NCI-H2081 treated with DMSO at 0.1 percent for 48 hours (cell line): Measurements from ENCODE around the gene IVD.

Experiments used
- DNase-seq: peaks from one replicate; lab custom pipeline; 2025; lab: John Stamatoyannopoulos, UW

IVD gene

DNA sequence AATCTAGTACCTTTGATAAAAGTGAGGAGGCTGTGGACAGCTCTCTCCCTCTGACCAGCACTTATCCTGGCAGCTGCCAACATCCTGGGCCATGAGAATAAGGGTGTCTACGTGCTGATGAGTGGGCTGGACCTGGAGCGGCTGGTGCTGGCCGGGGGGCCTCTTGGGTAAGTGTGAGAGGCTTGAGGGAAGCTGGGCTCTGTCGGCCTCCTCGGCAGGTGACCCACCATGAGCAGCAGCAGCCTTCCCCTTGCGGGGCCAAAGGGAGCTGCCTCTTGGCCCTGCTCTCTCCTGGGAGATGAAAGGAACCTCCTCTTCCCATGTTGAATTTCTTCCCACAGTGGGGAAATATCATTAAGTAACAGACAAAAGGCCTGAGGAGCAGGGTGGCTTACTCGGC, 9.2 kb downstream of the IVD start:
- no peak for DNase-seq

DNA sequence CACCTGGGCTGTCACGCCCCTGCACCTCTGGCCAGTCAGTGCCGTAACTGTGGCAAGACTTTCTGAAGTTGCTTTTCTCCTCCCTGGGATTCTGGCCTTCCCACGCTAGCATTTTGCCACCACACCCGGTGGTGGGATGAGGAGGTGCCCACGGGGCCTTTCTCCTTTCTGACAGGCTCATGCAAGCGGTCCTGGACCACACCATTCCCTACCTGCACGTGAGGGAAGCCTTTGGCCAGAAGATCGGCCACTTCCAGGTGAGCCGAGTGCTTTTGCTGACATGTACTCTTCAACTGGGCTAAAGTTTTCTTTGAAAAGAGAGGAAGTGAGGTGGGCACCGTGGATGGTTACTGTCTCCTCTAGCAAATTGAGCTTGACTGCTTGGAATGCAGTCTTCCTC, 9.6 kb downstream of the IVD start:
- DNase-seq = no peak

DNA sequence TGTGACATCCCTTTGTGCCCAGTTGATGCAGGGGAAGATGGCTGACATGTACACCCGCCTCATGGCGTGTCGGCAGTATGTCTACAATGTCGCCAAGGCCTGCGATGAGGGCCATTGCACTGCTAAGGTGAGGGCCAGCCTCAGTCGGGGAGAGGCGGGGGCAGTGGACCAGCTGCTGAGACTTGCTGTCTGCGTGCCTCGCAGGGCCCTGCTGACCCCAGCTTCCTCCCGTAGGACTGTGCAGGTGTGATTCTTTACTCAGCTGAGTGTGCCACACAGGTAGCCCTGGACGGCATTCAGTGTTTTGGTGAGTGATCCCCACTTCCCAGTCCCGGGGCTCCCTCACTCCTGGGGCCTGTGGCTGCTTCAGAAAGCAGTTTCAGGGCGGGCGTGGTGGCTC, 10.5 kb downstream of the IVD start:
- DNase-seq = no peak

DNA sequence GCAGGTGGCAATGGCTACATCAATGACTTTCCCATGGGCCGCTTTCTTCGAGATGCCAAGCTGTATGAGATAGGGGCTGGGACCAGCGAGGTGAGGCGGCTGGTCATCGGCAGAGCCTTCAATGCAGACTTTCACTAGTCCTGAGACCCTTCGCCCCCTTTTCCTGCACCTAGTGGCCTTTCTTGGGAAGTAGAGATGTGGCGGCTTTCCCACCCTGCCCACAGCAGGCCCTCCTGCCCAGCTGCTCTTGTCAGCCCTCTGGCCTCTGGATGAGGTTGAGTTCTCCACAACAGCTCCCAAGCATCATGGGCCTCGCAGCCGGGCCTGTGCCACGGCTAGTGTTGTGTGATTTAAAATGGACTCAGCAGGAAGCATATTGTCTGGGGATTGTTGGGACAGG, 12.5 kb downstream of the IVD start:
- DNase-seq = no peak

DNA sequence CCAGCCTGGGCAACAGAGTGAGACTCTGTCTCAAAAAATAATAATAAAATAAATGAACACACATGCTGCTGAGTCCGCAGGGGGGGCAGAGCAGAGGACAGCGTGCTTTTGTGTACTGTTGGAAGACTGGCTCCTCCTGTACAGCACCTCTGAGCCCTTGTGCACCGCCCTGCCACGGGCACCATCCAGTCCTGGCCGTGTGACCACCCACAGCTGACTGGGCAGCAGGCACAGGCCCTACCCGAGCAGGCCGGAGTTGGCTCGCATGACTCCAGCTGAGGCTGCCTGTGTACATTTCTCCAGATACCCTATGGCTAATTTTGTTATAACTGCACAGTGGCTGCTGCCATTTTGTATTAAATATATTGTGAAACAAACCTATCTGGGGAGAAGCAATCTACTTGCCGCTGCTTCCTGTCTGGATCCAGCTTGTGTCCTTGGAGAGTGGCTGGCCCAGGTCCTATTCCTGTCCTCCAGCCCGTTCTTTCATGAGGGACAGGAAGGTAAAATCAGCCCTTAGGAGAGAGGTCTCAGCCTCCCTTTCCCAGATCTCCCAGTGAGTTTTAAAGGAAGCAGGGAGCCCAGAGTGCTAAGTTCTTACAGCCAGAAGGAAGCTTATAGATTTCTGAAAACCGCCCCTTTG, 14.6 kb downstream of the IVD start:
- DNase-seq = no peak

DNA sequence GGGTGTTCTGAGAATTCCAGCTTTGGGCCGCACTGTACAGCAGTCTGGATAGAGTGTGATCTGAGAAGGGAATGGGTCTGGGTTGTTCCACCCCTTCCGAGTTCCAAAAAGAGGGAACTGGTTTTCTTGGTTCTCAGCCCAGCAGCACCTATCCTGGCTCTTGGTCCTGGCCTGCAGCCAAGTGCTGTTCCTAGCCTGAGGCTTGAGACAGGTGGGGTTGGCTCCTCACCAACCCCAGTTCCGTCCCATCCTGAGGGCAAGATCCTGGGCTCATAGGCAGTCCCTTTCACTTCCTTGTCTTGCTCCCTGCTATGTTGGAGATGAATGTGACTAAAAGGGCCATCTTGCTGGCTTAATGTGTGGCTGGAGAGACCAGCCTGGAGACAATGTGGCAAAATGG, 15.2 kb downstream of the IVD start:
- DNase-seq = no peak

DNA sequence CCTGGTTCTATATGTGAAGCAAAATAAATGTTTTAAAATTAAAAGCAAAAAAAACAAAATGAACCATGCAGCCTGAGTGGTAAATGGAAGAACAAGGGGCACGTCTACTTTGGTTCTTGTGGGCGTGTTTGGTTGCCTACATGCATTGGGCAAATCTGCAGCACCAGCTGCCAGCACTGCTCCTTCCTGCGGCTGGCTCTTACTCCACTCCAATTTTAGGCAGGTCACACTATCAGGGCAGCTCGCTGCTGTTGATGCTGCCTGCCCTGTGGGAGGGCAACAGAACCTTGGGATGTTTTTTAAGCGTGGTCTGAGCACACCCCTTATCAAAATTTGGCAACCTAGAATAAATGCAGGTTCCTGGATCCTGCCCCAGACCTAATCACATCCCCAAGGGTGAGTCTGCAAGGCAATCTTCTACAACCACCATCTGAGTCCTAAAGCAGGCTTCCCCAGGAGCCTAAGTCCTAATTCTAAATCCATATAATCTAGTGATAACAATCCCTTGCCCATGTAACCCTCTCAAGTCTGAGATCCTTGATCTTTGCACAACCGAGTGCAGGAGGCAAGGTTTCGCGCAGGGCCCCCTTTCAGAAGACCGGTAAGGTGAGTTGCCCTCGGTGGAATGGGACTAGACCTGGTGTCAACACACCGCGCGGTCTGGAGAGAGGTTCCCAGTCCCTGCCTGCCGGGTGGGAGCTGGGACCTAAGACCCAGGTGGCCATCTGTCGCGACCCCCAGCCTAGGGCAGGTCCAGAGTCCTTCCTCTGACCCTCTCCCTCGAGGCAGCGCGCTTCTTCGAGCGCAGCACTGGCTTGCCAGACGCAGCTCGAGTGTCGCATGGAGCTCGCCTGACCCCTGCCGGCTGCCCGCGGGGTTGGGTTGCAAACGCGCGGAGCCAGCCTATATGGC, 15.9 kb downstream of the IVD start:
- DNase-seq = no peak

DNA sequence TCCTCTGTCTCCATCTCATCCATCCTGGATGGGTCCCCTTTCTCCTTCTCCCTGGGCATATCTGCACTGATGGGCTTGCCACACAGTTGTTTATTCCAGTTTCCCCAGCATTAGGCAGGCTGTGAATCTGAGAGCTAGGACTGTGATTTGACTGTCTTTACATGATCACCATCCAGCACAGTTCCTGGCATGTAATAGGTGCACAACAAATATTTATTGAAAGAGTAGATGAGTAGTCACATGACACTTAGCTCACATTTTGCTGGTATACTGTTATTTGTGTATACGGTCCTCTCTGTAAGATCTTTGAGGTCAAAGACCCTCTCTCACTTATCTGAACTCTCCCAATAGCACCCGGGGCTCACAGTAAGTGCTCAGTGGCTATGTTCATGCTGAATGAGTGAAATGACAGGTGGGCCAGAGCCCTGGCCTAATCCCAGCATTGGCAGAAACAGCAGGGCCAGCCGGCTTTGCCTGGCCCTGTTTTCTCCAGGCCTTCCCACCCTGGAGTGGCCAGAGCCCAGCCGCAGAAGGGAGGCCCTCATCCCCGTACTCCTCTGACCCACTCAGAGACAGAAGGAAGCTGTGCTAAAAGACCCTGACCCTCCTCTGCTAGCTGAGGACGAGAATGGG, 19.0 kb downstream of the IVD start:
- no peak for DNase-seq

DNA sequence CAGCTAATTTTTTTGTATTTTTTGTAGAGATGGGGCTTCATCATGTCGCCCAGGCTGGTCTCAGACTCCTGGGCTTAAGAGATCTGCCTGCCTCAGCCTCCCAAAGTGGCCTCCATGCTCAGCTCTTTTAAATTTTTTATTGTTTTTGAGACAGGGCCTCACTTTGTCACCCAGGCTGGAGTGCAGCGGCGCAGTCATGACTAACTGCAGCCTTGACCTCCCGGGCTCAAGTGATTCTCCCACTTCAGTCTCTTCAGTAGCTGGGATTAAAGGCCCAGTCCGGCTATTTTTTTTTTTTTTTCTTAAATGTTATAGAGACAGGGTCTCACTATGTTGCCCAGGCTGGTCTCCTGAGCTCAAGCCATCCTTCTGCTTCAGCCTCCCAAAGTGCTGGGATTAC, 20.1 kb downstream of the IVD start:
- no peak for DNase-seq

DNA sequence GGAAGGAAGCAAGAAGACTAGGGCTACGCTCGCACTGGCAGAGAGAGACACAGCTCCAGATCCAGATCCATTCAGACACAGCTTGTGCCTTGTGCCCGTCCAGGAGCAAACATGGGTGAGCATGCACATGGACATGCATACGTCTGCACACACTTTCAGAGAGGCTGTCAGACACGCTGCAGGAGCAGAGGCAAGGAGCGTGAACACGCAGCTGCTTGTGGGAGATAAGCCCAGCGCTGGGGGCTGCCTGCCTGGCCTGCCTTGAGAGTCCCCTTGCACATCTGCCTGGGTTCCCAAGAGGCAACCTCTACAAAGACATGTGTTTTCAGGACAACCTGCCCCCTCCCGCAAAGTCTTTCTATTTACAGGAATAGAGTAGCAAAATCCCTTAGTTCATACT, 21.6 kb downstream of the IVD start:
- no peak for DNase-seq

DNA sequence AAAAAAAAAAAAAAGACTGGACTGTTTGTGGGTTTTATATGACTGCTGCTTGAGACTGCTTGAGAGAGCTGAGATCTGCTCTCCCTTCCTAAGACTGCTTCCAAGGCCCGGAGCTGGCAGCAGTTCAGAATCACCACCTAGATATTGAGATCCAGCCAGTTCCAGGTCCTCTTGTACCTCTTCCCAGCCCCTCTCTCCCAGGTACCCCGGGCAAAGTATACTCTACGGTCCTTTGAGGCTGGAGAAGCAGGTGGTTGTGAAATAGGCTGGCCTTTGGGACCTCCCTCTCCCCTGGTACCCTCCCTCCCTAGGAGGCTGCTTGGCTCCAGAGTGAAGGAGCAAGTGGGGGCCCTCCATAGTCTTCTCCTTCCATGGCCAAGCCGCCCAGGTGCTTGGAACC, 22.6 kb downstream of the IVD start:
- no peak for DNase-seq

DNA sequence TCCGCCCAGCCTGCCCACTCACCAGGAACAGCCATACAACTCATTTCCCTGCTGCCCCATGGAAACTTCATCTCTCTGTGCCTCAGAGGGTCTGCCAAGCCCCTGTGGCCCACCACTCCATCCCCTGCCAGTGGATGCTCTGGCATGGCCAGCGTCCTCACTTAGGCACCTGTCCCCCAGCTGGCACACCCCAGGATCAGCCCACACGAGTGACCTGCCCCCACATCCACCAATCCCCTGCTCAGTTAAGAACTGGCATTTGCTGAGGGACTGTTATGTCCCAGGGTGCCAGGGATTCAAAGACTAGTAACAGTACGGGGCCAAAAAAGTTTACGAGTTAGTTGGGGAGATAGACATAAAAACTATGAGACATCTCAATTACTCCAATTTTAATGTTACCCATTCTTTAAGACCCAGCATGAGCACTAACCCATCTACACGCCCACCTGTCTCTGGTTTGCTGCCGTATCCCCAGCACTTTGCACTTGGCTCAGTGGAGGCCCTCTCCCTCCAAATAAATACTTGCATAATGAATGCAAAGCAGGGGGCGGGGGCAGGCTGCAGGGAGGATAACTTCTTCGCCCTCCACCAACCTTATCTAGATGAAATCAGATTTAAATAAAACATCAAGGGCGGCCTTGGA, 23.6 kb downstream of the IVD start:
- no peak for DNase-seq

DNA sequence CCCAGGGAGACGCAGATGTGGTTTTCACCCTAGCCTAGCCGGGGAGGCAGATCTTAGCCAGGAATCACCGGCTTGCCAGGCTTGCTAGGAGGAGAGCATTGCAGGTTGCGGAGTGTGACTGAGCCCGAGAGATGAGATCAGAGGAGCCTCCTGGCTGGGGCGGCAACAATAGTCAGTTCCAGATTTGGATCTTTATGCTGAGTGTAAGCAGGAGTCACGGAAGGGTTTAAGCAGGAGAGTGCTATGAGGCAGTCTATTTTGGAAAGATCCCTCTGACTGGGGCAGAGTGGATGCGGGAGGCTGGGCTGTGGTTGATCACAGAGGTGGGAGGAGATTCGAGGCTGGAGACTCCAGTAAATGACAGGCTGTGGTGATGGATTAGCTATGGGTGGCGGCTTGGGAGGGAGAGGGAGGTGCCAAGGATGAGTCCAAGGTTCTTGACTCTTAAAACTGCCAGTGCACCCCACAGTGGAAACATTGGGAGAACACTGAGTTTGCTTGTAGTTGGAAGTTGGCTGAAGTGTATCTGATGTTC, 24.7 kb downstream of the IVD start:
- no peak for DNase-seq

DNA sequence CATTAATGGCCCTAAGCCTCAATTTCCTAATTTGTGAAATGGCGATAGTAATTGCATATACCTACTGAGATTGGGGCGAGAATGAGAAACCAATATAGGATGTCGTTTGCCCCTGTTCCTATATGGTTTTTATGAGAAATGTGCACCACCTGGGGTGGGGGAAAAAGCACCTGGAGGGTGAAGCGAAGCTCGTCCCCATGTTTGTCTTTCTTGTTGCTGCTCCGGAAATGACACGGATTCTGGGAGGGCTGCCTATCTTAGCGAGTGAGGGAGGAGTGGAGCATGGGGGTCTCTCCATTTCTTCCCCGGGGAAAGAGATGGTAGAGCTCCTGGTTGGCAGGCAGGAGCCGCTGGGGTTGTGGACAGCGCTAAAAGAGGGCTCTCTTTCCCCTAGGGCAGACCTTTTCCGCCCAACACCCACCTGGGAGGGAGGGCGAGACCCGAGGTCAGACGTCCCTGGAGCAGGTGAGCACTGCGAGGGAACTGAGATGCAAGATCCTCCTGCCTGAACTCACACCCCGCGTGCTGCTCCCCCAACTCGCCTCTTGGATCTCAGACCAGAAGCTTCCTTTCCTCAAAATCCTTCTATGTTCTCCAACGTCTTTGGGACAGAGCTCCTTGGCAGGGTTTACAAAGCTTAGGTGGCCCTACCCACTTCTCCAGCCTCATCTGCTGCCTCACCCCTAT, 29.6 kb downstream of the IVD start:
- no peak for DNase-seq

DNA sequence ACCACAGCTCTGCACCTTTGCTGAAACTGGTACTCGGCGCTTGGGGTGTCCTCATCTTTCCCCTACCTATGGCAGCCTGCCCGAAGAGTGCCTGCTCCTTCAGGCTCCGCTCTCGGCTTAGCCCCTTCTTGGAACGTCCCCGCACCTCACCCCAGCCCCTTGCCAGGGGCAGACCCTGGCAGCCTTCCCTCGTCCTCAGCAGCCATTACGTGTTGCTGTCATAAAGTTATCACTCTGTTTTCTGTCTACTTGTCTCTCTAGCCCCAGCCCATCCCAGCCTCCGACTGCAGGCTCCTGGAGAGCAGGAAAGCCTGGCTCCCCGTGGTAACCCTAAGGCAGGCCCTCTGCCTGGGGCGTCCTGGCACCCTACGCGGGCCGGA, 30.1 kb downstream of the IVD start:
- no peak for DNase-seq

DNA sequence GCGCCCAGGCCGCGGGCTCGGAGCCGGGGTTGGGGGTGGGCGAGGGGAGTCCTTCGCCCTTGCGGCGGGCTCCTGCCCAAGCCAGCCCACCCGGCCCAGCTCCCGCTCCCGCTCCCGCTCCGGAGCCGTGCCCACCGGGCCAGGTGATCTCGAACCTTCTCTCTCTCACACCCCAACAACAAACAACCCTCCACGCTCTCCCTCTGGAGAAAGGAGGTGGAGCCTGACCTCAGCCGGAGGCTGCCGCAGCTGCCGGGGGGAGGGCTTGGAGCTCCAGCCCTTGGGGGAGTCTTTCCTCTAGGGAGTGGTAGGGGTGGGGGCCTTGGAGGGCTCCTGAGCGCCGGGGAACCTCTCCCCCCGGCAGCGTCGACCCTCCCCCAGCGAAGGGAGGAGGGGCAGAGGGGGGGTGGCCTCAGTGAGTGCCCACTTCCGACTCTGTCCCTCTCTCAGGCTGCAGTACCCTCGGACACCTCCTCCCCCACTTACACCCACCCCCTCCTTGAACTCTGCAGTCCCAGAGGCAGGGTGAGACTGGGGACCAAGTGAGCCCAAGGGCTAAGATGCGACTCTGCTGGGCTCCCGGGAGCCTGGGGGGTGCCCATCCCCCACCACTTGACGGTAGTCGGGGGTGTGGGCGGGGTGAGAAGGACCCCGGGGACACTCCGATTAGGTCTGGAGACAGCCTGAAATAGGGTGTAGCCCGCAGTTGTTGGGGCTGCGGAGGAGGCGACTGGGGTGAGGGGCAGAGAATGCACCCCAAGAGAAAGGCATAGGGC, 30.7 kb downstream of the IVD start:
- DNase-seq = no peak

DNA sequence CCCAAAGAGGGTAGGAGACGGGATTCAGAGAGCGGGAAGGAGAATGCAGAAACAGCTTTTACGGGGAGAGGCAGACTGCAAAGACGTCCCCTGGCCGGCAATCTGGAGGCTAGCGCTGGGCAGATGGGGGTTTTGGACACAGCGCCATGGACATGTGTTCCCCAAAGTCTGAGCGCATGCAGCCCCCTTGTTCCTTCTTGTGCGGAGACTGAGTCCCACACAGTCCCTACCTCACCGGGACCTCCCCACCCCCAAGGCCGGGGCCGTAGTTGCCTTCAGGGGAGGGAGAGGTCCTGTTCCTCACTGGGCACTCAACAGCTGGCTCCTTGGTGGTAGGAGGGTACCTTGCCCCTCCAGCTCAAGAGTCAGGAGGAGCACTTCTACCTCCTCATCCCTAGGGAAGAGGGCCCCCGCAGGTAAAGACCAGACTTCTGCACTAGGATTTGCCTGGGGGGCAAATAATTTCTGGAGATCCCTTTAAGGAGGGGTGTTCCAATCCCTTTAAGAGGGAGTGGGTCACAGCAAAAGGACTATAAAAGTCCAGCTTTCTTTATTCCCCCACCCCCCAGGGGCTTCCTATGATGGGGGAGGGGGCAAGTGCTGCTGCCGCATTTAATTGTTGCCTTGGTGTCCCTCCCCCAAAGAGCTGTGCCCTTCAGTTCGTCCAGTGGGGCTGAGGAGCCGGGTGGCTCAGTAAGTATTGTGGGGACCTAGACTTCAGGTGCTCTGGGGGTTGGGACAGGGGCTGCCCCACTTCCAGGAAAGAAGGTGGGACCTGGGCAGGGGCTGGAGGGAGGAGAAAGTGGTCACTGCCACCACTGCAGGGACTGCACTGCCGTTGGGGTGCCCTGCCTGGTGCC, 31.5 kb downstream of the IVD start:
- DNase-seq = no peak

DNA sequence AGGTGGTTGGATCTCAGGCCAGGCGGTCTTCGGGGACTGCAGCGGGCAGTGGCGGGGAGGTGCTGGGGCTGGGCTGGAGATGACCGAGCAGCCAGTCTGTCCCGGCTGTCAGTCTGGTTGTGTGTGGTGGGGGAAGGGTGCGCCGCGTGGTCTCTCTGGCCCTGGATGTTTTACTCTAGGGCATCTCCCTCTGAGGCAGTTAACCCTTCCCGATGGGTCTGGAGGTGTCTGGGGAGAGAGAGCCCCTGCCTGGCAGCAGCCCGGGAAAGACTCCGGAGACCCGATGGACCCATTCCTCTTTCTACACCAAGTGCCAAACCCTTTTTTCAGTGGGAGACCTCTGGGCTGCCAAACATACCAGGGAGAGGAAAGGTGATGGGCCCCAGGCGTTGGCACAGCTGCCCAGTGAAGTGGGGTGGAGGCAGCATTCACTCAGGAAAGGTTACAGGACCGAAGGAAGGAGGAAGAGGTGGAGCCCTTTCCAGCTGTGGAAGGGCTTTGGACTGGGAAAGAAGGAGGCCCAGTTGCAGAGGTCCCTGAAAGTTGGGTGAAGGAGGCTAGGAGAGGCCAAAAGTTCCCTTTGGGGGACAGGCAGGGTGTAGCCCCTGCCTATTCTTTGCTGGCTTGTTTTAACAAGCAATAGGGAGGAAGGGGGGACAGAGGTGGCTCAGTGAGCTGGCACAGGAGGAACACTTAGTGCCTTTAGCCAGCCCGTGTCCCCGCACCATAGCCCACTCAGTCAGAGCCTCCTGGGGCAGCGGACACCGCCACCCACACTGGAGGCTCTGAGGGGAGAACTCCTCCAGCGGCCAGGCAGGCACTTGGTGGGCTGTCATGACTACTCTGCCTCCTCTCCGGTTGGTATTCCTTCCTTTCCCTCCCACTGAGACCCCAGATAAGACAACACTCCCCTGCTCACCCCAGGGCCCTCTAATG, 32.4 kb downstream of the IVD start:
- DNase-seq = no peak

DNA sequence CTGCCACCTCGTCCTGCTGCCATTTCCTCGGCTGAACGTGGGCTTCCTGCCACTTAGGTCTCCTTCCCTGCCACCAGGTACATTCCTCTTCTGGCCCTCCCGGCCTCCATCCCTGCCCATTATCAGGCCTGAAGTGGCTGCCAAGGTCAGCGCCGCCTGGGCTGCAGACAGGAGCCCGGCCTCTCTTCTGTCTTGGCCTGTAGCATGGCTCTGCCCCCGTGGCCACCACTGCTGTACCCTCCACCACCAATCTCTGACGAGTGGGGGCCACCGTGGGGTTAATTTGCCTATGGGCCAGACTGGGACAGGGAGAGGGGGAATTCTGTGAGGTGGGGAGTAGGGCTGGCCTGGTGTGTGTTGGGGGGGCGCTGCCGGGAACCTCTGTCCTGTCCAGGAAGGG, 33.1 kb downstream of the IVD start:
- no peak for DNase-seq
